HL-60 (cell line): ENCODE measurements around the gene HDC.
A peak's percentile ranks its signal among the peaks of the same experiment; 100 is the strongest.

Experiments
- DNase-seq, 2 experiments: peaks; one replicate each; pipeline ENCODE4 v3.0.0-alpha.2; 2010 to 2020; ENCODE audit warnings: low read depth in 1 of 2, low spot score in 1 of 2
- H3K27ac ChIP-seq: fragments of 250-450 bp; sonication (Bioruptor Pico); replicated peaks from 2 replicates; pipeline ENCODE4 v1.5.1; 2020; ENCODE audit warnings: mild to moderate bottlenecking, moderate library complexity
- H3K27me3 ChIP-seq: fragments of 250-450 bp; sonication (Bioruptor Pico); 2 replicates; pipeline ENCODE4 v1.5.1; 2021; ENCODE audit warnings: mild to moderate bottlenecking, moderate library complexity; ENCODE audit not compliant: insufficient read depth, poor library complexity, severe bottlenecking
- H3K4me3 ChIP-seq: replicated peaks from 2 replicates; pipeline ENCODE4 v1.5.1; 2011; ENCODE audit warnings: mild to moderate bottlenecking, control low read depth, low read length; ENCODE audit not compliant: insufficient read depth
- CTCF ChIP-seq: IDR thresholded peaks from one replicate; pipeline ENCODE4 v1.5.1; 2011; ENCODE audit warnings: low read length, control low read depth, inconsistent platforms; ENCODE audit not compliant: insufficient read depth
- GABPA ChIP-seq: IDR thresholded peaks from 2 replicates; pipeline ENCODE4 v1.6.1; 2012; ENCODE audit warnings: low read depth
- POLR2AphosphoS5 ChIP-seq: IDR thresholded peaks from 2 replicates; pipeline ENCODE4 v1.6.1; 2012; ENCODE audit warnings: low read depth
- REST ChIP-seq: IDR thresholded peaks from 2 replicates; pipeline ENCODE4 v1.6.1; 2012; ENCODE audit warnings: low read depth; ENCODE audit not compliant: insufficient replicate concordance
- SPI1 ChIP-seq: IDR thresholded peaks from 2 replicates; pipeline ENCODE4 v1.6.1; 2012; ENCODE audit warnings: low read depth, mild to moderate bottlenecking, borderline replicate concordance

Gene HDC

GRCh38 chr15:50278496-50278895 is 13.0 kb upstream of the HDC start:
- TF ChIP-seq CTCF (no peak), POLR2AphosphoS5 (no peak), GABPA (no peak), REST (no peak), SPI1 (no peak)
- DNase-seq = peak in 1 of 2 experiments; percentile 47
- Histone ChIP-seq H3K27ac (peak overlapping the region; percentile 77), H3K27me3 (no peaks in the 10 kb centered on the region), H3K4me3 (no peak overlapping the region)

GRCh38 chr15:50277370-50277769 is 11.8 kb upstream of the HDC start:
- no peak for TF ChIP-seq SPI1
- no peak for TF ChIP-seq REST
- TF ChIP-seq GABPA = no peak
- no peak for TF ChIP-seq CTCF
- TF ChIP-seq POLR2AphosphoS5 = no peak
- Histone ChIP-seq H3K27ac (peak overlapping the region; percentile 77), H3K27me3 (no peaks in the 10 kb centered on the region), H3K4me3 (no peak overlapping the region)
- no peak for DNase-seq

- DNase-seq = peak in 1 of 2 experiments; percentile 71
- Histone ChIP-seq H3K4me3 (no peak overlapping the region), H3K27ac (peak overlapping the region; percentile 77), H3K27me3 (no peaks in the 10 kb centered on the region)
- TF ChIP-seq REST = no peak
- TF ChIP-seq GABPA = no peak
- TF ChIP-seq CTCF = no peak
- no peak for TF ChIP-seq SPI1
- no peak for TF ChIP-seq POLR2AphosphoS5
Observed at GRCh38 chr15:50275908-50276307, 10.4 kb upstream of the HDC start.
